NCI-H226 (cell line): ENCODE measurements around the gene DNAH17.

Source experiments
- DNase-seq: peaks from one replicate; pipeline ENCODE4 v3.0.0-alpha.2; 2015

The DNAH17 gene

DNA sequence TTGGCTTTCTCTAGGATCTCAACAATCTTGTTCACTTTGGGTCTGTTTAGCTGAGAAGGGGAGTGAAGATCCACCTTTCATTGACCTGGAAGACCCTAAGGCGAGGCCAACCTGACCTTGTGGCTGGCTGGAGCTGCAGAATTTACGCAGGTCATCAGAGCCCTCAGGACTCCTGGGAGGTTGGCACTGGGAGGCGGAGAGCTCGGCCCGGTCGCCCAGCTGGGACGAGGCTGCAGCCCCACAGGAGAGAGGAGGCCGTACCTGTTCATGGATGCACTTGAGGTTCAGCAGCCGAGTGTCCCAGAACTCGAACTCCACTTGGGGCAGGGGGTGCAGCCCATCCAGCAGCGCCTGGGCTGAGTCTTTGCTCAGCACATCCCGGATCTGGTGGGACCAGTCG, 5.9 kb downstream of the DNAH17 start:
- DNase-seq = no peak

DNA sequence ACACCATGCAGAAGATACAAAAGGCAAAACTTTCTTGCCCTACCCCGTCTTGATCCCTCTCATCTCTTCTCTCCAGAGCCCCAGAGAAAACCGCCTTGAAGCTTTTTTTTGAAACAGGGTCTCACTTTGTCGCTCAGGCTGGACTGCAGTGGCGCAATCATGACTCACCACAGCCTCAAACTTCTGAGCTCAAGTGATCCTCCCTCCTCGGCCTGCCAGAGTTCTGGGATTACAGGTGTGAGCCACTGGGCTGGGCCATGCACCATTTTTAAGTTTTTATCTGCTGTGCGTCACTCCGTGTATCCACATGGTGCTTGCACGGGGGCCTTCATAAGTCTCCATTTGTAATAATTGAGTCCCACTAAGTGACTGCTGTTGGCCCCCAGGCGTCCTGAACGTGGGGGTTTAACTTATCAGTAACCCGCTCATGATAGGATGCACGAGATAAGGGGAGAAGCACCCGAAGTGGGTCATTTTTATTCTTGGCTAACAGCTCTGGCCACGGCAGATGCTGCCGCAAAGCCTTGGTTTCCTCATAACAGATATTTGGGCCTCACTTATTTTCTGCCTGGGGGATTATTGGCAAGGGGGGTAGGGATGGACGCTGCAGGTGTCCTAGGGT, 8.6 kb downstream of the DNAH17 start:
- peak; percentile 52 for DNase-seq

DNA sequence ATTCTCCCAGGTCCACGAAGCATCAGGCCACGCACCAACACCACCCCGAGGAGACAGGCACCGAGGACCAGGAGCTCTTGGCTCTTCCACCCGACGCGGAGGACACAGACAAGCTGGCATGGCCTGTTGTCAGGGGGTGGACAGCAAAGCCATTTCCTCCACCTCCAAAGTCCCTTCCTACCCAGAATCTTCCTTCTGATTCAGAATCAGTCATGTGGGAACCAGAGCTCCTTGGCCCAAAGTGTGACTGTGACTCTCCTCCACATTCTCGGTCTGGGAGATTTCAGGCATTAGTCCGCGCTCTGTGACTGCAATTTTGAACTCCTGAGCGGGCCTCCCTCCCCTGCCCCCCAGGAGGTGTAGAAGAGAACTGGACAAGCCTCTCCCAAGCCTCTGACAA, 9.2 kb downstream of the DNAH17 start:
- no peak for DNase-seq

DNA sequence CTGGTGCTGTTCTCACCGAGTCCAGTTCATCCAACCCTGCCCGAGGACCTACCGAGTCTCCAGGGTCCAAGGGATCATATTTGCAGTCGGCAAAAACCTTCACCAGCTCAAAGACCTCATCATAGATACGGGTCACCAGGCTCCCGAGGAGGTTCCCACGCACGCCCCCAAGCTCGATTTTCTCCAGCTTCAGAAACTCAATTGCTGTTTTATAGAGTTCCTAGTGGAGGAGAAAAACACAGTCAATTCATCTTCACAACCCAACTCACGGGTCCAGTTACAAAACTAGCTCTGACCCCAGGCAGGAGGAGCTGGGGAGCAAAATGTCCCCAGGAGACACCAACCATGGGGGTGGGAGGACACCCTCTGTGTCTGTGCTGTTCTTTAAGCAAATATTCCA, 10.2 kb downstream of the DNAH17 start:
- DNase-seq = no peak

DNA sequence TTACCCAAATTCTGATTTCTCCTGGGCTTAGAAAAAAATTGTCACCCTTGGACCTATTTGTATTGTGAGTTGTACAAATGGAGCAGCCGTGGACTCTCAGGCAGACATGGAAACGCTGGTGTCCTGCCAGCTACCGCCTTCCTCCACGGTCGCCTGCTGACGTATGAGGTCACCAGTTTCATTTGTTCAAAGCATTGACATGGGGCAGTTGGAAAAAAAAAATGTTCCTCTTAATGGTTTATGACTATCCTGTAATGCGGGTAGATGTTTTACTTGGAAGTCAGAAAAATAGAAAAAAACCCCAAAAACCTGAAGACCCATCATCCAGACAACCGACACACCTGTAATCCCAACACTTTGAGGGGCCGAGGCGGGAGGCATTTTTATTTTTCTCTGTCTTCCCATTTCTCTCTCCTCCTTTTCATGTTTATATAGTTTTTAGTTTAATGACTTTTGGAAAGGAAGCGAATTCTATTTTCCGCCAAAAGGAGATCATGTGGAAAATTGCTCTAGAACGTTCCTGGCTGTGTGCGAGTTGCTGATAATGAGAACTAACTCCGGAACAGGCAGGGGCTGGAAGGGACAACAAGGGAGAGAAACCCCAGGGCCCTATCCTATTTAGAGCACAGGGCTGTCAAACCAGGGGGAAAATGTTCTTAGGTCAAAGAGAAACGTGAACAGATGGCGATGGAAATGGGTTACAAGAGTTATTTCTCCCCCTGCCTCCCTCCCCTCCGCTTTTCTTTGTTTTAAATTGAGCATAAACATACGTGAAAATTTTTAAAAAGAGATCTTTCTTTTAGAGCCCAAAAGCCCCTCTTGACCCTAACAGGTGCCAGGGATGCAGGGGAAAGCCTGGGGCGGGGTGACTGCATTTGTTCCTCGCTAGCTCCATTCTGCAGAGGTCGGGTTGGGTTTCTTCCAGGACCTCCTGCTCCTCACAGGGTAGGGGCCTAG, 13.7 kb downstream of the DNAH17 start:
- DNase-seq = no peak

DNA sequence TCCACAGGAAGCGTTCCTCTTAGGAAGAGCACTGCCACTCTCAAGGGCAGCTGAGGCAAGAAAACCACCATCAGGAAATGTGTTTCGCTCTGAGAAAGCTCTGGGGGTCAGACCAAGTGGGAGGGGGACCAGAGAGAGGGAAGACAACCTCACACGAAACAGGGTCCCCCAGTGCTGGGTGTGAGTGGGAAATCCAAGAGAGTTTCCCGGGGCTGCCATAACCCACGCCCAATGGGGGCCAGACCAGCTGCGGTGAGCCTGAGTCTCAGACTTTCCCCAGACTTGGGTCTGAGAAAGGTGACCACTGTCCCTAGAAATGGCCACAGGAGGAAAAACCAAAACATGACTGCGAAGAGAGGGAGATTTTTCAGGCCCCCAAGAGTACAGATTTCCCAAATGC, 14.5 kb downstream of the DNAH17 start:
- DNase-seq = no peak

DNA sequence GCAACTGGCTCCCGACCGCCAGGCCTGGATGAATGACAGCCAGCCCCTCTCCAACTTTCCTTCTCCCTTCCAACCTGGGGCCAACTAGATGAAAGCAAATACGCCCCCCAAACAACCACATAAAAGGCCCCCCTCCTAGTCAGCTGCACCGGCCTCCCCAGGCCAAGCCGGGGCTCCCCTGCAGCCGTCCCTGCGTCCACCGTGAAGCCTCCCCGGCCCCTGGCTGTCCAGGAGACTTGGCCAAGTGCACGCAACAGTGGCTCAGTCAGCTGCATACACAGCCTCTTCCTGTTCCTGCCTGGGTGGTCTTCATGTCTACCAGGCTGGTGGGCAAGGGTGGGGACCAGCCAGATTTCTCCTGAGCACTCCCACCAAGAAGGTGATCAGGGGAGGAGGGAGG, 16.0 kb downstream of the DNAH17 start:
- no peak for DNase-seq

DNA sequence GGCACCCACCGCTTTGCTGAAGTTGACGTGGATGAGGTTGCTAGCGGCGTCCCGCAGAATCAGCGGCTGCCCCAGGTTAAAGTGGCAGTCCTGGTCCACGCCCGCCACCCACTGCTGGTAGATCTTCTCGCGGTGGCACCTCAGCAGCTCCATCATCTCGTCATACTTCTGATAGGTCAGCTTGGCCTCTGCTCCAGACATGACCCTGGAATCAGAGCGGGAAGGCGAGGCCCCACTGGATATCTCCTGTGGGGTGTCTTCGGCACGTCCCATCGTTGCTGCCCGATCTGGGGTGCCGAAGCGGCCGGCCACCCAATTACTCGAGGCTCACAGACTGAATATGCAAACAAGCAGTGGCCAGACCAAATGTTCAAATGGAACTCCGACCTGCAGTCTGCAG, 16.5 kb downstream of the DNAH17 start:
- DNase-seq = no peak

DNA sequence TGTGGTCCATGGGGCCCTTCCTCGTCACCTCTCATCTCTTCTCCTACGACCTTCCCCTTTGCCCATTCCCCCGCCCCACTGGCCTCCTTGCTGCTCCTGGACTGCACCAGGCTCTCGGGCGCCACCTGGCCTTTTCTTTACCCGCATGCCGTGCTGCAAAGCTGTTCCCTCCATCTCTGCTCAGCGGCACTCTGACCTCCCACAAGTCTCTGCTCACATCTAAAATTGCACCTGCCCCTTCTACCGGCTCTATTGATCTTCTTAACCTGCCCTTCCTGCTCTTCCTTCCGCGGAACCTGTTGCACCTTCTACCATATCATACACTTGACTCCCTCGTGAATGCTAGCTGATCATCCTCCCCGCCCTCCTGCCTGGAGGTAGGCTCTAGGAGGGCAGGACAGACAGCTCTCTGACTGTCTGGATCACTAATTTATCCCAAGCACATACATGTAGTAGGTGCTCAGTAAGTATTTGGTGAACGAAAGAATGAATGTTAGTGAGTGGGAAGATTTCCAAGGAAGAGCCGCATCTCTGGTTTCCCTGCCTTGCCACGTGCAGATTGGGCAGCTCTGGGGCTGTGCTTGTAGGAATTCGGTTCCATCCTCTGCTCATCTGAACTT, 17.3 kb downstream of the DNAH17 start:
- DNase-seq = no peak

DNA sequence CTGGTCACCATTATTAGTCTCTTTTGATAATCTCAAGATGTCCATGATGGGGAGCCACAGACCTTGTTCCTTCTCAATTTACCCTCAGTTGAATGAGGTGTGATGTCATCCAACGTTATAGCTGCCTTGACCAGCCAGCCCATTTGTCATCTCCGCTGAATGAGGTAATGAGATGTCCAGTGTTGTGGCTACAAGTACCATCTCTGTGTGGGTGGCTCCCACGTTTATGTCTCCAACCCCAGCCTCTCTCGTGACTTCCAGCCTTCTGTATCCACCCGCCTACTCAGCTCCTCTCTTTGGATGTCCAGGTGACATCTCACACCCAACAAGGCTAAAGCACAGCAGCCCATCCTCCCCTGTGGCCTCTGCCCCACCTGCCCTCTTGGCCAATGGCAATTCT, 18.2 kb downstream of the DNAH17 start:
- DNase-seq = no peak

DNA sequence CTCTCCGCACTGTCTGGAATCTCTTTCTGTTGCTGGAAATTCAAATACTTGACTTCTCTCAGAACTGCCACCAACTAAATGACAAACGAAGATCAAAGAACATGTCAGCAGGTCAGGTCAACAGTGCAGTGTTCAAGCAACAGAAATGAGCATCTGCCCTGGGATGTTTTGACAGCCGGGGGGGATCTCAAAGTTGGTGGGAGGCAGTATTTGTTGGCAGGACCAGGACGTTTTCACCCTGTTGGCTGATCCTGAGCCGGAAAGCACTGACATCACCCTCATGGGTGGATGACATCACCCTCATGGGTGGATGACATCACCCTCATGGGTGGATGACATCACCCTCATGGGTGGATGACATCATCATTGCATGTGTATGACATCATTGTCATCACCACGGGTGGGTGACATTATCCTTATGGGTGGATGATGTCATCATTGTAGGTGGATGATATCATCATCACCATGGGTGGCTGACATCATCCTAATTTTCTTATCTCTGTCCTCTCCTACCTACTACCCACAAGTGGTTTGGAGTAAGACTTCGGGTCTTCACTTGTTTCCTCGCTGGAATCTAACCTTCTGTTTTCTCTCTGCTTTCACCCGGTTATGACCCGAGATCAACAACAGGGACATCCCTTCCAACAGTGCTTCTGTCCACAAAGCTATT, 18.9 kb downstream of the DNAH17 start:
- no peak for DNase-seq

DNA sequence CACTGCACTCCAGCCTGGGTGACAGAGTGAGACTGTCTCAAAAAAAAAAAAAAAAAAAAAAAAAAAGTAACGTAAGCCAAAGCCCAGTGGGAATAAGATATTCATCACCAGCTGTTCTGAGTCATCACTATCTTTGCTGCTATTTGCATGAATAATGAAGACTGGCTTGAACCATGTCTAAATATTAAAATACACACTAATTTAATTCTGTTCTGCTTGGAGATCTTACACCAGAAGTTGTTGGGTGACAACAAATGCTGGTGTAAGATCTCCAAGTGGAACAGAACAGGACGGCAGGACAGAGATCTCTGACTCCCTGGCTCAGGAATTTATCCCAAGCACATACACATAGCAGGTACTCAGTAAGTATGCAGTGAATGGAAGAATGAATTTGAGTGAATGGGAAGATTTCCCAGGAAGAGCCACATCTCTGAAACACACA, 19.6 kb downstream of the DNAH17 start:
- peak; percentile 44 for DNase-seq

DNA sequence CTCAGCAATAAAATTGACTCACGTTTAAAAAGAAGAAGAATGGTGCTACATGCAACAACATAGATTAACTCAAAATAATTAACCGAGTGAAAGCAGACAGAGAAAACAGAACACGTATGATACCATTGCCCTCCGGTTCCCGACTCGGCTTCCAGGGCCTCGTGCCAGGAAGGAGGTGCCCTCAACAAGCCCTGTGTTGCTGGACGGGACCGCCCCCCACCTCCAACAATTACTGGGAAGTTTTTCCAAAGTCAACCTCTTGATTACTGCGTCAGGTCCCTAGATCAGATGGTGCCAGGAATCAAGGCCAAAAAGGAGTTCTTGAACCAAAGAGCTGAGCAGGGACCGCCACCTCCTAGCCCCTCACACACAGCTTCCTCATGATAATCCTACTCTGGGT, 20.4 kb downstream of the DNAH17 start:
- DNase-seq = no peak

DNA sequence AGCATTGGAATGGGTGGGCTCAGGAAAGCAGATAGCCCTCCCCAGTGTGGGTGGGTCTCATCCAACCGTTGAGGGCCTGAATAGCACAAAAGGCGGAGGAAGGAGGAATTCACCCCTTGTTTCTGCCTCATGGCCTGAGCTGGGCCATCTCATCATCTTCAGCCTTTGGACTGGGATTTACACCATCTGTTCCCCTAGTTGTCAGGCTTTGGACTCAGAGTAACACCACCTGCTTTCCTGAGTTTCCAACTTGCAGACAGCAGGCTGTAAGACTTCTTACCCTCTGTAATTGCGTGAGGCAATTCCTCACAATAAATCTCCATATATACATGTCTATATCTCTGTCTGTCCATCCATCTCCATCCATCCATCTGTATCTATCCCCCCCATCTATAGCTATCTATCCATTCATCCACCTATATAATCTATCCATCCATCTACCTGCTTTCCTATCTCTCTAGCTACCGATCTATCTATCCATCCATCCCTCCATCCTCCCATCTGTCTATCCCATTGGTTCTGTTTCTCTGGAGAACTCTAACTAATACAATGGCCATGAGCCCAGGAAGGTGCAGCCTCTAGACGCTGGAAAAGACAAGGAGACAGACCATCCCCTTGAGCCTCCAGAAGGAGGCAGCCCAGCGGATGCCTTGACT, 21.3 kb downstream of the DNAH17 start:
- DNase-seq = no peak

DNA sequence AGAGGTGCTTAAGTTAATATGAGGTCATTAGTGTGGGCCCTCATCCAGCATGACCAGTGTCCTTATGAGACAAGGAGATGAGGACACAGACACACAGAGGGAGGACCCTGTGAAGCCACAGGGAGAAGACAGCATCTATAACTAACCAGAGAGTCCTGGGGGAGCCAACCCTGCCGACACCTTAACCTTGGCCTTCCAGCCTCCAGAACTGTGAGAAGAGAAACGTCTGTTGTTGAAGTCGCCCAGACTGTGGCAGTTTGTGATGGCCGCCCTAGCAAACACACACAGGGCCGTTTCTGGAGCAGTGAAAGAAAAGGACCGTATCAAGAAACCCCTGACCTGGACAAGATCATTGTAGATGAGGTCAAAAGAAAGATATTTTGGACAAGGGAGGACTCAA, 26.7 kb downstream of the DNAH17 start:
- DNase-seq = no peak

DNA sequence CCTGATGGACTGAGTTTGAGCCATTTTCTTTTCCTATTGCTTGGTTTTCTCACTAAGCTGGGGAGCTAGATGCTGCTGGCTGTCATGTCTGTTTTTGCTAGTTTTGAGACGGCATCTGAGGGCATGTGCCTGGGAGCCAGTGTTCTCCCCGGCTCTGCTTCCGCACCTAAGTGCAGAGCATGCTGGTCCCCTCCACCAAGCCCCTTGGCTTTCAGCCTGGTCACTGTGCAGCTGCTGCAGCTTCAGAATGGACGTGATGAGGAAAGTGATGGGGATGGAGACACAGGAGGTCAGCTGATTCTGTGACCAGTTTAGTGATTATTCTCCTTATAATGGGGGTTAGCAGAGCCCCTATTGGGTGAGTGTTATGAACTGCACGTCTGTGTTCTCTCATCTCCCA, 28.5 kb downstream of the DNAH17 start:
- no peak for DNase-seq

DNA sequence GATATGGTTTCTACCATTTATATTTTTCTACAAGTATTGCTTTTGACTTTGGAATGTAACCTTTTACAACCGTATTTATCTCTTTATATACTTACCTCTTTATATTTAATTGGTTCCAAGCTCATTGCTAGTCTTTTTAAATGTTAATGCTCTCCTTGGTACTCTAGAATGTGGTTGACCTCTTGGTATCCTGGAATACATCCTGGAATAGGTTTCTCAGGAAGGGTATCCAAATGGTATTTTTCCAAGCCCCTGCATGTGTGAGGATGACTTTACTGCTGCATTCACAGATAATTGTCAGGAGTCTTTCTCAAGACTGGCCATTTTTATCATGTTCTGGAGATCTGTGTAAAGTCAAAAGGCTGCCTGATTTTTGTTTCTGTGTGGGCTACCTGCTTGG, 30.2 kb downstream of the DNAH17 start:
- DNase-seq = no peak

DNA sequence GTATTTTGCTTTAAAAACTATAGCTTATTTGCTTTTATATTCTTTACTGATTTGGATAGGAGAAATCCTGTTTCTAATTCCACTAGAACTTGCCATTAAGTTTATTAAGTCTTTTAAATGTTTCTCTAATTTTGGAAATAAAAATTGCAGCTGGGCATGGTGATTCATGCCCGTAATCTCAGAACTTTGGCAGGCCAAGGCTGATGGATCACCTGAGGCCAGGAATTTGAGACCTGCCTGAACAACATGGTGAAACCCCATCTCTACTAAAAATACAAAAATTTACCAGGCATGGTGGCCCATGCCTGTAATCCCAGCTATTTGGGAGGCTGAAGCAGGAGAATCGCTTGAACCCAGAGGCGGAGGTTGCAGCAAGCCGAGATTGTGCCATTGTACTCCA, 30.7 kb downstream of the DNAH17 start:
- no peak for DNase-seq

DNA sequence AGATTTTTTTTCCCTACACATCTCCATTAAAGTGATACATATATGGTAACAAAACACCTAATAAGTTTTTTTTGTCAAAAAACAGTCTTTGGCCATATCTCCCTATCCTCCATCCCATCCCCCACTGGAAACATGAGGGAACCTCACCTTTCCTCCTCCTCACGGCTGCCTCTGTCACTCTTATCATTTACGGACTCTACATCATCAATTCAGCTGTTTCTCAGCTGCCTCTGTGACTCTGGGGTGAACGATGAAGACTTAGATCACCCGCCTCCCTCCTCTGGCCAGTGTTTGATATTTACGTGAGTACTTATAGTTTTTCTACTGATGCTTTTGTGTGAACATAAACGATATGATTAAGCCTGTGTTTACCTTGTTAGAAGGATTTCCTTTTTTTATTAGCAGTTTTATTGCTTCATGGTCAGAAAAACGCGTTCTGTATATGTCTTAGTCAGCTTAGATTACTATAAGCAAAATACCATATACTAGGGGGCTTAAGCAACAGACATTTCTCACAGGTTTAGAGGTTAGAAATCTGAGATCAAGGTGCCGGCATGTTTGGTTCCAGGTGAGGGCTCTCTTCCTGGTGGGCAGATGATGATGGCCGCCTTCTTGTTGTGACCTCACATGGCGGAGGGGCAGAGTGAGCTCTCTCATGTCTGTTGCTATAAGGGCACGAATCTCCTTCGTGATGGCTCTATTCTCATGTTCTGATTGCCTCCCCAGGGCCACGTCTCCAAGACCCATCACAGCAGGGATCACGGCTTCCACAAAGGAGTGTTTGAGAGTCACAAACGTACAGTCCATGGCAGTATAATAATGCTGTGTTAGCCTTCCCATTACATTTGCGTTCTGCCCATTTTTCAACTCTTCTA, 32.1 kb downstream of the DNAH17 start:
- DNase-seq = no peak

DNA sequence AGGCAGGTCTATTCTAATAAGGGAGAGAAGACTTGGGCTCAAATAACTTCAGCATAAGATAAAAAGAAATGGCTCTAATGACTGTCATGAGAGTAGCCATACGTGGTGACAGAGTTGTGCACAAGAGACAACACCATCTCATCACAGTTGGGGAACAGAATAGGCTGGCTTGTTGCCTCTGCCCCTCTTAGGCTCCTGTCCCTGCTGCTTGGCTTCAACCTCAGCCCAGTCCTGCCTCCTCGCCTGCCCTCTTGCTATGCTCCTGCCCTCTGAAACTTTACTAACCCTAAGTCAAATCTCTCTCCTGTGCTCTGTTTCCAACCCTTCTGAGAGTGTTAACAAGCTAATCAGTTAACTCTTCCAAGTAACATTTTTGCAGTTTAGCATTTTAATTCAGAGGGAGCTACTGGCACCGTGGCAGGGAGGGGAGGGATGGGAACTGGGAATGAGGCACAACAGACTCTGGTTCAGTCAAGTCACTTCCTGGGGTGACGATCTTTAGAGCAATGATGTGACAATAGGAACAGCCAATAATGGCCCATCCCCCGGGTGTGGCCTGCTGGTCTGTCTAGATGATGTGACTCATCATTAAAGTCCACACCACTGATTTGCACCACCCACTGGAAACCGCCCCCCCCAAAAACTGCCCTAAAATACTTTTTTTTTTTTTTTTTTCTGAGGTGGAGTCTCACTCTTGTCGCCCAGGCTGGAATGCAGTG, 35.5 kb downstream of the DNAH17 start:
- DNase-seq = no peak

DNA sequence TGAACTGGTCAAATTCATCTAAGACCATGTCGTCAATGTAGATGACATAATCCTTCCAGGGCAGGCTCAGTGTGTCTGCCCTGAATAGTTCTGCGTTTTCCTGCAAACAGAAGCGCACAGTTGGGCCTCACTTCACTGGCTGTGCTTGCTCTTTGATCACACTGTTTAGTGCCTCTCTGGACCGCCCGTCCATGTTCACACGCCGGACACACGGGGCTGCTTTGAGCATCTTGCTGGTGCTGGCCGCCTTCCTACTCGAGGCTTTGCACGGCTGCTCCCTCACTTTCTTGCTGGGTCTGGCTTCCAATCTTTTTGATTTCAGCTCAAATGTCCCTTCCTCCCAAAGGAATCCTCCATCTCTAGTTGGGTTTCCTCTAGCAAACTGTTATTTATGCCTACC, 37.4 kb downstream of the DNAH17 start:
- DNase-seq = no peak
